IMR-90 (cell line): ENCODE measurements around the gene TEKT1. TPM values are rescaled to one million over a fixed set of nuclear protein-coding genes. Genes with fewer than 3 reads are reported as not detected.

Experiments used
- ATAC-seq: fragments of 200-7000 bp; cut with Tn5 transposase; 2 replicates; pipeline ENCODE4 v1.9.1; 2020; ENCODE audit warnings: low read depth, mild to moderate bottlenecking, moderate library complexity
- BruUV-seq: library from RNA; stranded (reverse); fragments of 400-500 nt; replicated peaks from 2 replicates; lab custom pipeline; 2021; lab: Mats Ljungman, UMichigan
- CTCF ChIA-PET: fragments of 300-600 bp; formaldehyde crosslinking; extraction: SDS; loops from one replicate; lab custom pipeline; 2021; ENCODE audit warnings: antibody characterized with exemption; lab: Yijun Ruan, JAX
- POLR2A ChIA-PET: fragments of 300-600 bp; sonication (Branson Sonifier 250); formaldehyde crosslinking; loops from one replicate; lab custom pipeline; 2022; ENCODE audit warnings: antibody characterized with exemption; ENCODE audit not compliant: unreplicated experiment; lab: Charles Lee
- DNase-seq: peaks from one replicate; pipeline ENCODE4 v3.0.0; 2013
- H2AFZ ChIP-seq: replicated peaks from 2 replicates; pipeline ENCODE3; 2013; ENCODE audit warnings: low read length, mild to moderate bottlenecking; ENCODE audit not compliant: poor library complexity
- H2AK5ac ChIP-seq: 2 replicates; pipeline ENCODE4 v1.6.1; 2013; ENCODE audit warnings: low read depth, low read length, inconsistent platforms
- H2AK9ac ChIP-seq: replicated peaks from 2 replicates; pipeline ENCODE3; 2013; ENCODE audit warnings: mild to moderate bottlenecking, low read depth, low read length, moderate library complexity; ENCODE audit not compliant: poor library complexity
- H2BK120ac ChIP-seq: 2 replicates; pipeline ENCODE4 v1.6.1; 2013; ENCODE audit warnings: low read depth, low read length, inconsistent platforms
- H2BK15ac ChIP-seq: 3 replicates; pipeline ENCODE4 v1.6.1; 2013; ENCODE audit warnings: low read depth, low read length, inconsistent platforms
- H2BK20ac ChIP-seq: 2 replicates; pipeline ENCODE4 v1.6.1; 2013; ENCODE audit warnings: low read depth, mild to moderate bottlenecking, inconsistent platforms, low read length, moderate library complexity
- H2BK5ac ChIP-seq: 2 replicates; pipeline ENCODE4 v1.6.1; 2013; ENCODE audit warnings: mild to moderate bottlenecking, low read depth, low read length, inconsistent platforms; ENCODE audit not compliant: poor library complexity, severe bottlenecking
- H3K14ac ChIP-seq: replicated peaks from 2 replicates; pipeline ENCODE4 v1.6.1; 2013; ENCODE audit warnings: low read depth, low read length, inconsistent platforms
- H3K18ac ChIP-seq: 2 replicates; pipeline ENCODE4 v1.6.1; 2013; ENCODE audit warnings: low read depth, low read length, control low read depth
- H3K23ac ChIP-seq: 2 replicates; pipeline ENCODE4 v1.6.1; 2013; ENCODE audit warnings: low read depth, low read length, inconsistent platforms
- H3K27ac ChIP-seq: 2 replicates; pipeline ENCODE4 v1.5.1; 2013; ENCODE audit warnings: mild to moderate bottlenecking, control low read depth, low read length; ENCODE audit not compliant: insufficient read depth
- H3K27me3 ChIP-seq: 2 replicates; pipeline ENCODE4 v1.6.1; 2013; ENCODE audit warnings: low read length; ENCODE audit not compliant: control insufficient read depth, insufficient read depth
- H3K36me3 ChIP-seq: 2 replicates; pipeline ENCODE4 v1.6.1; 2013; ENCODE audit warnings: low read length, mixed read lengths; ENCODE audit not compliant: control insufficient read depth, insufficient read depth
- H3K4ac ChIP-seq: 2 replicates; pipeline ENCODE4 v1.6.1; 2013; ENCODE audit warnings: low read depth, low read length, inconsistent platforms
- H3K4me1 ChIP-seq: 2 replicates; pipeline ENCODE4 v1.6.1; 2013; ENCODE audit warnings: low read length, mixed read lengths; ENCODE audit not compliant: control insufficient read depth, insufficient read depth
- H3K4me2 ChIP-seq: 2 replicates; pipeline ENCODE4 v1.6.1; 2013; ENCODE audit warnings: low read depth, mild to moderate bottlenecking, control low read depth, low read length, moderate library complexity
- H3K4me3 ChIP-seq: 2 replicates; pipeline ENCODE4 v1.5.1; 2013; ENCODE audit warnings: low read depth, mild to moderate bottlenecking, control low read depth, low read length, moderate library complexity; ENCODE audit not compliant: insufficient read depth
- H3K56ac ChIP-seq: 2 replicates; pipeline ENCODE4 v1.6.1; 2013; ENCODE audit warnings: low read length, inconsistent platforms; ENCODE audit not compliant: insufficient read depth; ENCODE audit errors: extremely low read depth
- H3K79me1 ChIP-seq, 2 experiments: 2 replicates each; pipeline ENCODE4 v1.6.1; 2013; ENCODE audit warnings: low read length in 2 of 2, inconsistent platforms in 1 of 2, low read depth in 1 of 2
- H3K9ac ChIP-seq: 2 replicates; pipeline ENCODE4 v1.6.1; 2013; ENCODE audit warnings: low read depth, low read length, control low read depth
- H3K9me1 ChIP-seq: 2 replicates; pipeline ENCODE4 v1.6.1; 2013; ENCODE audit warnings: low read length, inconsistent platforms; ENCODE audit not compliant: insufficient read depth
- H3K9me3 ChIP-seq: 2 replicates; pipeline ENCODE4 v1.6.1; 2013; ENCODE audit warnings: low read length; ENCODE audit not compliant: control insufficient read depth, insufficient read depth
- H4K20me1 ChIP-seq: 2 replicates; pipeline ENCODE4 v1.6.1; 2013; ENCODE audit warnings: low read length, inconsistent platforms; ENCODE audit not compliant: insufficient read depth
- H4K5ac ChIP-seq: 2 replicates; pipeline ENCODE4 v1.6.1; 2013; ENCODE audit warnings: mild to moderate bottlenecking, low read depth, low read length, control low read depth
- H4K8ac ChIP-seq, 2 experiments: 2 replicates each; pipeline ENCODE4 v1.6.1; 2013; ENCODE audit warnings: low read depth in 2 of 2, low read length in 2 of 2, control low read depth in 1 of 2, inconsistent platforms in 1 of 2
- H4K91ac ChIP-seq: 2 replicates; pipeline ENCODE4 v1.6.1; 2013; ENCODE audit warnings: low read depth, low read length, inconsistent platforms; ENCODE audit not compliant: insufficient read depth
- CEBPB ChIP-seq: IDR thresholded peaks from 2 replicates; pipeline ENCODE4 v1.6.1; 2012; ENCODE audit warnings: low read depth, low read length, improper control_type of control experiment
- CHD1 ChIP-seq: IDR thresholded peaks from 2 replicates; pipeline ENCODE4 v1.6.1; 2012; ENCODE audit warnings: low read depth, low read length, improper control_type of control experiment
- CTCF ChIP-seq: conservative IDR thresholded peaks from 2 replicates; pipeline ENCODE4 v1.5.1; 2012; ENCODE audit warnings: mild to moderate bottlenecking, low read depth, low read length, improper control_type of control experiment
- ELK1 ChIP-seq: fragments of 150-350 bp; IDR thresholded peaks from 2 replicates; pipeline ENCODE4 v1.6.1; 2016; ENCODE audit warnings: low read depth, mild to moderate bottlenecking, low read length, moderate library complexity, borderline replicate concordance
- FOS ChIP-seq: fragments of 150-350 bp; IDR thresholded peaks from 2 replicates; pipeline ENCODE4 v1.6.1; 2016; ENCODE audit warnings: low read depth, low read length
- MAFK ChIP-seq: IDR thresholded peaks from 2 replicates; pipeline ENCODE4 v1.6.1; 2012; ENCODE audit warnings: low read depth, low read length, improper control_type of control experiment
- MAZ ChIP-seq: IDR thresholded peaks from 2 replicates; pipeline ENCODE4 v1.6.1; 2012; ENCODE audit warnings: low read depth, mild to moderate bottlenecking, low read length, improper control_type of control experiment, moderate library complexity, borderline replicate concordance
- MXI1 ChIP-seq: IDR thresholded peaks from 2 replicates; pipeline ENCODE4 v1.6.1; 2012; ENCODE audit warnings: low read depth, mild to moderate bottlenecking, low read length, moderate library complexity, borderline replicate concordance
- NFE2L2 ChIP-seq: fragments of 150-350 bp; IDR thresholded peaks from 2 replicates; pipeline ENCODE4 v1.6.1; 2016; ENCODE audit warnings: low read depth, mild to moderate bottlenecking, low read length
- RCOR1 ChIP-seq: IDR thresholded peaks from 2 replicates; pipeline ENCODE4 v1.6.1; 2012; ENCODE audit warnings: mild to moderate bottlenecking, low read length, improper control_type of control experiment; ENCODE audit not compliant: insufficient replicate concordance
- RFX5 ChIP-seq: IDR thresholded peaks from 2 replicates; pipeline ENCODE4 v1.8.0; 2012; ENCODE audit warnings: low read depth, mild to moderate bottlenecking, low read length, moderate library complexity
- SMC3 ChIP-seq: fragments of 150-350 bp; IDR thresholded peaks from 2 replicates; pipeline ENCODE4 v1.6.1; 2016; ENCODE audit warnings: low read depth, mild to moderate bottlenecking, antibody characterized with exemption, low read length, moderate library complexity
- WGBS, 2 experiments: methylation state at CpG; one replicate each; pipeline versions ENCODE4 v1.1.5 to v1.1.7; 2013; ENCODE audit warnings: missing lambda C conversion rate in 2 of 2; ENCODE audit not compliant: insufficient read length in 1 of 2; ENCODE audit errors: extremely low coverage in 2 of 2; 5-methylcytosine and 5-hydroxymethylcytosine counted together
- dilution Hi-C: fragments of 300-500 bp; cut with HindIII; formaldehyde crosslinking; loops from one replicate; pipeline ENCODE4 v1.14.3; 2018; ENCODE audit warnings: low sequenced_read_pairs; ENCODE audit not compliant: unreplicated experiment
- in situ Hi-C: fragments of 300-500 bp; cut with MboI; formaldehyde crosslinking; loops from 3 replicates; pipeline ENCODE4 v1.14.3; 2019; ENCODE audit warnings: low sequenced_read_pairs, inconsistent platforms, mixed read lengths
- intact Hi-C: fragments of 100-400 bp; cut with micrococcal nuclease; formaldehyde crosslinking; loops from 2 replicates; pipeline ENCODE4 v1.10.0; 2022
- polyA plus RNA-seq, 3 experiments: library from polyadenylated mRNA; depleted of rRNA; stranded (reverse); fragments of >200 nt; gene quantifications; 2 replicates each; pipeline ENCODE4 v1.2.3, GENCODE V29; 2012; ENCODE audit warnings: low replicate concordance in 1 of 3
- total RNA-seq: library from RNA; depleted of rRNA; stranded (reverse); fragments of >200 nt; gene quantifications from 2 replicates; pipeline ENCODE4 v1.2.3, GENCODE V29; 2012

TEKT1 gene
- total and polyA plus RNA-seq, 2 of the 4 experiments (the other 2 are of a cell fraction) = not detected

GRCh38 chr17:6872936-6873335, 41.4 kb upstream of the TEKT1 start:
- H4K20me1 ChIP-seq = no peaks in the 10 kb centered on the region
- H3K4me2 ChIP-seq = no peak overlapping the region
- H2BK20ac ChIP-seq = no peak overlapping the region
- CTCF ChIA-PET = no interaction called here
- no peak overlapping the region for H3K27ac ChIP-seq
- POLR2A ChIA-PET = no interaction called here
- intact Hi-C loops = no loop called here
- 60% methylated on average over 1 of the region's 3 CpGs; no CpG with 5 or more reads in 1 of the 2 experiments for WGBS, 2 experiments
- H3K23ac ChIP-seq = no peak overlapping the region
- DNase-seq (no peak), ATAC-seq (no peak)
- H2BK15ac ChIP-seq = no peak overlapping the region
- H2AFZ ChIP-seq = no peak overlapping the region
- no peaks in the 10 kb centered on the region for H3K27me3 ChIP-seq
- no peak for TF ChIP-seq MAFK
- TF ChIP-seq FOS = no peak
- no peak for TF ChIP-seq MXI1
- no peak for TF ChIP-seq NFE2L2
- no peak for TF ChIP-seq ELK1
- no peak for TF ChIP-seq CEBPB
- no peak for TF ChIP-seq CTCF
- no peak for TF ChIP-seq RCOR1
- no peak for TF ChIP-seq SMC3
- TF ChIP-seq MAZ = no peak
- TF ChIP-seq CHD1 = no peak
- no peak for TF ChIP-seq RFX5
- no peak overlapping the region for H4K5ac ChIP-seq
- no peak overlapping the region for H3K9ac ChIP-seq
- no peaks in the 10 kb centered on the region for H3K36me3 ChIP-seq
- H3K9me3 ChIP-seq = no peaks in the 10 kb centered on the region
- H4K8ac ChIP-seq = no peak overlapping the region
- no peak overlapping the region for H3K18ac ChIP-seq
- no peak overlapping the region for H4K91ac ChIP-seq
- in situ Hi-C loops = no loop called here
- H2BK120ac ChIP-seq = no peak overlapping the region
- no TSS peak for BruUV-seq
- H3K4me1 ChIP-seq = no peaks in the 10 kb centered on the region
- no peaks in the 10 kb centered on the region for H3K9me1 ChIP-seq
- H2AK5ac ChIP-seq = no peak overlapping the region
- H2AK9ac ChIP-seq = no peak overlapping the region
- no peak overlapping the region for H2BK5ac ChIP-seq
- no peak overlapping the region for H3K14ac ChIP-seq
- H3K4me3 ChIP-seq = no peak overlapping the region
- no peaks in the 10 kb centered on the region for H3K79me1 ChIP-seq
- no peak overlapping the region for H3K4ac ChIP-seq
- dilution Hi-C loops = no loop called here
- no peak overlapping the region for H3K56ac ChIP-seq
